ENCODE data around the gene RTN1.
"Not testable (repeated sequence)": the region's sequence is repeated elsewhere in the genome, so short reads cannot be mapped to it uniquely, and the experiment has no call there.

RTN1 gene

GRCh38 chr14:59698793-59699192 lies 171.8 kb downstream of the RTN1 start:
- DNase-seq = no peak

GRCh38 chr14:59695198-59695597 lies 175.4 kb downstream of the RTN1 start:
- no peak for DNase-seq

- no peak for DNase-seq
Observed at GRCh38 chr14:59691266-59691665, 179.3 kb downstream of the RTN1 start.

GRCh38 chr14:59690426-59690825 lies 180.2 kb downstream of the RTN1 start:
- DNase-seq = no peak

GRCh38 chr14:59688224-59689170 lies 182.1 kb downstream of the RTN1 start:
- peak in 1 of 5 experiments; percentile 39 for DNase-seq

- DNase-seq = no peak
Observed at GRCh38 chr14:59687663-59688062, 182.9 kb downstream of the RTN1 start.

GRCh38 chr14:59679872-59680271 lies 190.7 kb downstream of the RTN1 start:
- DNase-seq = no peak

- no peak for DNase-seq
Observed at GRCh38 chr14:59678352-59678751, 192.2 kb downstream of the RTN1 start.

GRCh38 chr14:59677771-59678231 lies 192.8 kb downstream of the RTN1 start:
- no peak for DNase-seq

GRCh38 chr14:59675394-59675793 lies 195.2 kb downstream of the RTN1 start:
- DNase-seq = no peak

GRCh38 chr14:59664741-59665140 lies 205.8 kb downstream of the RTN1 start:
- DNase-seq = no peak

- no peak for DNase-seq
Observed at GRCh38 chr14:59657769-59658168, 212.8 kb downstream of the RTN1 start.

GRCh38 chr14:59656473-59656872 lies 214.1 kb downstream of the RTN1 start:
- DNase-seq = no peak

- DNase-seq = not testable (repeated sequence)
Observed at GRCh38 chr14:59654131-59654530, 216.4 kb downstream of the RTN1 start.

- not testable (repeated sequence) for DNase-seq
Observed at GRCh38 chr14:59646832-59647231, 223.7 kb downstream of the RTN1 start.

- no peak for DNase-seq
Observed at GRCh38 chr14:59638885-59639284, 231.7 kb downstream of the RTN1 start.

GRCh38 chr14:59634617-59635016 lies 236.0 kb downstream of the RTN1 start:
- no peak for DNase-seq

- DNase-seq = no peak
Observed at GRCh38 chr14:59633486-59633885, 237.1 kb downstream of the RTN1 start.

GRCh38 chr14:59632381-59632780 lies 238.2 kb downstream of the RTN1 start:
- peak in 1 of 5 experiments; percentile 2 for DNase-seq

- DNase-seq = no peak
Observed at GRCh38 chr14:59631237-59631636, 239.3 kb downstream of the RTN1 start.

- DNase-seq = peak in 1 of 5 experiments; percentile 25
Observed at GRCh38 chr14:59630288-59630963, 240.2 kb downstream of the RTN1 start.

GRCh38 chr14:59629444-59630287 lies 240.9 kb downstream of the RTN1 start:
- no peak for DNase-seq

- no peak for DNase-seq
Observed at GRCh38 chr14:59627011-59627520, 243.5 kb downstream of the RTN1 start.
